ENCODE measurements around the gene KLF14.
"Not testable (repeated sequence)": the region's sequence is repeated elsewhere in the genome, so short reads cannot be mapped to it uniquely, and the experiment has no call there.

The KLF14 gene

GRCh38 chr7:130733931-130734814 lies at the start of gene KLF14:
TSS of gene KLF14 (minus strand) at chr7:130734207. CDS start at chr7:130734033, 174 bp downstream.
- peak; percentile 73 for DNase-seq

- no peak for DNase-seq
These were observed 47.3 kb upstream of the KLF14 start for GRCh38 chr7:130781346-130781745.

GRCh38 chr7:130777426-130777825 lies 43.4 kb upstream of the KLF14 start:
- DNase-seq, result no peak

- DNase-seq, result not testable (repeated sequence)
These were observed 38.4 kb upstream of the KLF14 start for GRCh38 chr7:130772456-130772855.

- DNase-seq, result no peak
These were observed 34.8 kb upstream of the KLF14 start for GRCh38 chr7:130768854-130769253.

GRCh38 chr7:130764569-130764968 lies 30.6 kb upstream of the KLF14 start:
- not testable (repeated sequence) for DNase-seq

GRCh38 chr7:130758429-130759056 lies 24.5 kb upstream of the KLF14 start:
- DNase-seq, result no peak

GRCh38 chr7:130756316-130756715 lies 22.3 kb upstream of the KLF14 start:
- no peak for DNase-seq

- no peak for DNase-seq
These were observed 18.4 kb upstream of the KLF14 start for GRCh38 chr7:130752424-130752823.

GRCh38 chr7:130750755-130751154 lies 16.7 kb upstream of the KLF14 start:
- no peak for DNase-seq

GRCh38 chr7:130748531-130749389 lies 14.8 kb upstream of the KLF14 start:
- no peak for DNase-seq

- no peak for DNase-seq
These were observed 7.5 kb upstream of the KLF14 start for GRCh38 chr7:130741331-130741995.

- DNase-seq, result no peak
These were observed 6.6 kb upstream of the KLF14 start for GRCh38 chr7:130740606-130741005.

GRCh38 chr7:130736298-130736900 lies 2.4 kb upstream of the KLF14 start:
- DNase-seq, result no peak

GRCh38 chr7:130734815-130735716 lies 1.1 kb upstream of the KLF14 start:
- no peak for DNase-seq

GRCh38 chr7:130732980-130733930 lies 752 bp downstream of the KLF14 start:
- DNase-seq, result peak; percentile 64

- DNase-seq, result no peak
These were observed 10.2 kb downstream of the KLF14 start for GRCh38 chr7:130723784-130724183.

- no peak for DNase-seq
These were observed 12.3 kb downstream of the KLF14 start for GRCh38 chr7:130721486-130722277.

GRCh38 chr7:130719541-130719940 lies 14.5 kb downstream of the KLF14 start:
- DNase-seq, result no peak

Data from activated CD8-positive, alpha-beta memory T cell treated with anti-CD3 and anti-CD28 coated beads for 24 hours (primary cell).